ENCODE results near the gene RAB40B. TPM values are rescaled to one million over a fixed set of nuclear protein-coding genes. Genes with fewer than 3 reads are reported as not detected.

RAB40B gene
- total RNA-seq, 2 experiments from 2014 or later, result 0.42 to 0.52 TPM

Small RNA genes within 50 kb of the gene (microRNA-seq; reads per million reads assigned to microRNA genes)
- not detected for gene MIR4525 (ENCODE audit: borderline microRNAs expressed, borderline replicate concordance)

Other genes with a start within 250 kb of the RAB40B start
- 100 to 1,000 TPM; 292 to 294 TPM for gene CYBC1, start 247.9 kb downstream of the RAB40B start, total RNA-seq
- 10 to 100 TPM; 64.2 to 69.3 TPM for gene NARF, start 240.0 kb downstream of the RAB40B start, total RNA-seq
- 10 to 100 TPM; 48.8 to 51.4 TPM for gene FOXK2, start 179.0 kb downstream of the RAB40B start, total RNA-seq
- 10 to 100 TPM; 23.2 to 25.0 TPM for gene WDR45B, start 50.3 kb downstream of the RAB40B start, total RNA-seq
- gene FN3KRP, start 18.0 kb upstream of the RAB40B start, total RNA-seq, result 10 to 100 TPM; 30.0 to 31.7 TPM
- 1 to 10 TPM; 1.3 to 1.8 TPM for gene FN3K, start 36.9 kb upstream of the RAB40B start, total RNA-seq
- gene TBCD, start 53.4 kb upstream of the RAB40B start, total RNA-seq, result 10 to 100 TPM; 71.8 to 75.3 TPM
- not detected for gene ZNF750, start 141.3 kb upstream of the RAB40B start, total RNA-seq

Data from activated naive CD4-positive, alpha-beta T cell treated with anti-CD3 and anti-CD28 coated beads for 36 hours (primary cell).